MM.1S (cell line): Measurements from ENCODE around the gene ERCC8.

Source experiments
- EZH2phosphoT487 ChIP-seq: fragments of 300-600 bp; sonication (generic); IDR thresholded peaks from 2 replicates; pipeline ENCODE4 v1.6.1; 2018; ENCODE audit warnings: antibody characterized with exemption, low read length
- TF ChIP-seq, protein P1 (sequence below): fragments of 300-600 bp; sonication (generic); IDR thresholded peaks from 2 replicates; pipeline ENCODE4 v1.5.1; 2016; ENCODE audit warnings: antibody characterized with exemption, low read length, mixed read lengths

DNA sequence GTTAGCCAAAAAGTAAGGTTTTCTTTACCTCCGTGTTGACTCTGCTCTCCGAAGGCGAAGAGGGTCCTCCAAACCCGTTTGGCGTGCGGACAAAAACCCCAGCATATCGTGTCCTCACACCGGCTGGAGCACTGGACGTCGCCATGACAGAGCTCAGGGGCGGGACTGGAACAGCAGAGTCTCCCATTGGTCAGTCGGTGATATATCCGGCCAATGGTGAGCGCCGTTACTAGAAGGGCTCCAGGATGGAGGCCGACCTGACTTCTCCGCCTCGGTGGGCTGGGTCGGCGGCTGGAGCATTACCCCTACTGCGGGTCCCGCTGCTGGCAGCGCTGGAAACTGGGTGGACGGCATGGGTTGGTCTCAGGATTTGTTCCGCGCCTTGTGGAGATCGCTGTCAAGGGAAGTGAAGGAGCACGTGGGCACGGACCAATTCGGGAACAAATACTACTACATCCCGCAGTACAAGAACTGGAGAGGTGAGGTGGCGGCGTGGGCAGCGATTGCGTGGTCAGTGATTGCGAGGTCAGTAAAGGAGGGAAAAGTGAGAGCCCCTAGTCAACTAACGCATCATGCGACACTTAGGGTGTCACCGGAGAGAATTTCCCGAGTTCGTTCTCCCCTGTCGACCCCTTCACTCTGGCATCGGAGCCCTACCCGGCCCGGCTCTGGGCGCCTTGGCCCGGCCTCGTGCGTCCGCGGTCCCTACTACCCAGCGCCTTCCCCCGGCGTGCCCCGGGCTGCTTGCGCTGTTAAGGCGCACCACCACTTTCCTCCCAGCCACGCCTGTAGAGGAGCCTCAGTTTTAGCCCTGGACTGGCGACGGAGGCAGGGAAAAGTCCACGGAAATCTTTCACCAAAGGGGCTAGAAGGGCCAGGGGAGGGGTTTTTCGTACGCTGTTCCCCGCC, at the start of gene ERCC8, which contains the start of gene NDUFAF2:
- TF ChIP-seq, protein P1, sequence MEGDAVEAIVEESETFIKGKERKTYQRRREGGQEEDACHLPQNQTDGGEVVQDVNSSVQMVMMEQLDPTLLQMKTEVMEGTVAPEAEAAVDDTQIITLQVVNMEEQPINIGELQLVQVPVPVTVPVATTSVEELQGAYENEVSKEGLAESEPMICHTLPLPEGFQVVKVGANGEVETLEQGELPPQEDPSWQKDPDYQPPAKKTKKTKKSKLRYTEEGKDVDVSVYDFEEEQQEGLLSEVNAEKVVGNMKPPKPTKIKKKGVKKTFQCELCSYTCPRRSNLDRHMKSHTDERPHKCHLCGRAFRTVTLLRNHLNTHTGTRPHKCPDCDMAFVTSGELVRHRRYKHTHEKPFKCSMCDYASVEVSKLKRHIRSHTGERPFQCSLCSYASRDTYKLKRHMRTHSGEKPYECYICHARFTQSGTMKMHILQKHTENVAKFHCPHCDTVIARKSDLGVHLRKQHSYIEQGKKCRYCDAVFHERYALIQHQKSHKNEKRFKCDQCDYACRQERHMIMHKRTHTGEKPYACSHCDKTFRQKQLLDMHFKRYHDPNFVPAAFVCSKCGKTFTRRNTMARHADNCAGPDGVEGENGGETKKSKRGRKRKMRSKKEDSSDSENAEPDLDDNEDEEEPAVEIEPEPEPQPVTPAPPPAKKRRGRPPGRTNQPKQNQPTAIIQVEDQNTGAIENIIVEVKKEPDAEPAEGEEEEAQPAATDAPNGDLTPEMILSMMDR: no peak
- TF ChIP-seq EZH2phosphoT487: no peak
